Stimulated activated CD4-positive, alpha-beta T cell treated with anti-CD3 and anti-CD28 coated beads, Interleukin-15, amount 100 ng/mL, for 1 hour (primary cell): ENCODE measurements around the gene CHCHD4.
A peak's percentile ranks its signal among the peaks of the same experiment; 100 is the strongest.

Source experiments
- DNase-seq, 2 donors: peaks; one replicate each; pipeline ENCODE4 v3.0.0-alpha.2; 2020; ENCODE audit warnings: low read depth in 1 of 2, low spot score in 1 of 2

The CHCHD4 gene

DNA sequence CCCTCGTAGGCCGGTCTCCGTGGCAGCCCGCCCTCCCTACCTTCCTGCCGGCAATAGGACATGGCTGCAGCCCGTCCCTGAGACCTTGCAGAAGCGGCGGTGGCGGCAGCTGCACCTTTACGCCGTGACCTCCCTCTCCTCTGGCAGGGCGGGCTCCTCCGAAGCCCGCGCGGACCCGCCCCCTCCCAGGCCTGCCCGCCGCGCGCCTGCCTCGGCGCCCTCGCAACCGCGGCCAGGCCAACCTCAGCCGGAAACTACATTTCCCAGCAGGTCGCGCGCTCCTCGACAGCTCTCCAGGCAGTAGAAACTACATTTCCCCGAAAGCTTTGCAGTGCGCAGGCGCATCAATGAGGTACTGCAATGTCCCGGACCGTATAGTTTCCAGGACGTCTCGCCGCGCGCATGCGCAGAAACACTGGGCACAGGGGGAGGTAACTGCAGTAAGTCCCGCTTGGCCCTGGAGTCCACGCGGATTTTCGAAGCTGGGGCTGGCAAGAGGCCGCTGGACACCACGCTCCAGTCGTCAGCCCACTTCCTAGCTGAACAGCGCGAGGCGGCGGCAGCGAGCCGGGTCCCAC lies at the start of gene CHCHD4, which contains the start of gene TMEM43:
Gene CHCHD4 (minus strand): TSS at position 256 of the 578 bp plus-strand sequence. CDS start 194 bp downstream, at position 62.
Gene TMEM43 (plus strand): TSS at position 438 of the 578 bp plus-strand sequence. CDS start 142 bp downstream, outside the sequence.
- DNase-seq, result peak; percentile 94

DNA sequence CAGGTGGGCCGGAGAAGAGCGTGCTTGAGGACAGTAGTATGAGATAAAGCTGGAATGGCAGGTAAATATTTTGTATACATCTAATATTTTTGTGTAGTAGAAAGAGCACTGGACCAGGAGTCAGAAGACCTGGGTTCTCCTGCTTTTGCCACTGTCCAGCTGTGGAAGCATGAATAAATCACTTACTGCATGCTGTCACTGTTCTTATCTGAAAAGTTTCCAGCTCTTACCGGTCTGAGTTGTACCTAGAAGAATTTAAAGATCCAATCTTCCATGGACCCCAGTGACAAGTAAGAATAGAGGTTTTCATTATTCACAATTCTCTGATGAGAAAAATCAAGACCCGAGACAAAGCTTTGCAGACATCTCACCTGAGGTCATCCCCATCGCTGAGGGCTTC lies 47.8 kb upstream of the CHCHD4 start:
- no peak for DNase-seq

GRCh38 chr3:14170531-14171159 lies 46.0 kb upstream of the CHCHD4 start:
- DNase-seq, result no peak

DNA sequence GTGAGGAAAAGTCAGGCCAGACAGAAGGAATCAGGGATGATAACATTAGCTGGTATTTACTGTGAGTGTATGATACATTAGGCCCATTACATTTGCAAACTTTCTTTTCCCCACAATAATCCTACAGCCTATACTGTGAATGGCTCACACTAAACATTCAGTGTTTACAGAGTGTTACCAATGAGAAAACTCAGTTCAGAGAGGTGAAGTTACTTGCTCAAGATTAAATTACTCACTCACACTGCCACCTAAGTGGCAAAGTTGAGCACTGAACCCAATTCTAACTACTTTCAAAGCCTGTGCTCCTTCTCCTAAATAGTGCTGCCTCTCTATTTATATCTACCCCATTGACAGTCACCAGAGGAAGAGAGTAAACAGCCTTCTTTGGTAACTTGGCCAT lies 45.2 kb upstream of the CHCHD4 start:
- DNase-seq, result no peak

GRCh38 chr3:14169435-14169834 lies 44.8 kb upstream of the CHCHD4 start:
- DNase-seq, result no peak

DNA sequence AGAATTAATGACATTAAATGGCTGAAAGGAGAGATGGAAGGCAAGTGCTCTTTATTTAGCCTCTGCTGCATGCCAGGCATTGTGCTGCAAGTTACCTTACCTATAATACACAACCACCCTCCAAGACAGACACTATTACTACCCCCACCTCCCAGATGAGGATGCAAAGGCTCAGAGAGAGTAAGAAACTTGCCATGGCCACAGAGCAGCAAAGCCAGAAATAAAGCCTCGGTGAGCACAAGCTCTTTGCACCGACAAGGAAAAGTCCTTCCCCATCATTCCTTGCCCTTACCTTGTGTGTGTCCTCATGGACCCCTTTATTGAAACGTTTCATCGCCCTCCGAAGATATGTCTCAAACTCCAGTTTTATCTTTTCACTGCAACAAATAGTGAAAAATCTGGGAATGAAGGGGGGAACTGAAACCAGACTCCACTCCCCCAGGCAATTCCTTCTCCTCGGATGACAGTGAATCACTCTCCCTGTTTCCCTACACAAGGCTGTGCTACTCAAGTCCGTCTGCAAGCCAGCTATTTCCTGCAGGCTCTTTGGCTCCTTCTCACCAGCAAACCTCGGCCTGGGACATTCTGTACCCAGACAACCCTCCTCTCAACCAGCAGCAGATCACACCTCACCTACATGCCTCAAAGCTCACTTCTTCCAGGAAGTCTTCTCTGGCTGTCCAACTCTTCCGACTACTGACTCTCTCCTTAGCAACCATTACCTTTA lies 42.4 kb upstream of the CHCHD4 start:
- no peak for DNase-seq

DNA sequence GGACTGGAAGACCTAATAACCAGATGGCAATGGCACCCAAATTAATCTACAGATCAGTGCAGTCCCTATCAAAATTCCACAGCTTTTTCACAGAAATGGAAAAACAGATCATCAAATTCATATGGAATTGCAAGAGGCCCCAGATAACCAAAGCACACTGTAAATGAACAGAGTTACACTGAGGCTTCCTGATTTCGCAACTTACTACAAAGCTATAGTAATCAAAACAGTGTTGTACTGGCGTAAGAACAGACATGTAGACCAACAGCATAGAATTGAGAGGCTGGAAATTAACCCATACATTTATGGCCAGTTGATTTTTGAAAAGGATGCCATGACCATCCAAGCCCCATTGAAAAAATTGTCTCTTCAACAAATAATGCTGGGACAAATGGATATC lies 37.5 kb upstream of the CHCHD4 start:
- DNase-seq, result no peak

GRCh38 chr3:14161282-14161681 lies 36.6 kb upstream of the CHCHD4 start:
- DNase-seq, result no peak

GRCh38 chr3:14159426-14159825 lies 34.8 kb upstream of the CHCHD4 start:
- no peak for DNase-seq

GRCh38 chr3:14158370-14158769 lies 33.7 kb upstream of the CHCHD4 start:
- DNase-seq, result no peak

DNA sequence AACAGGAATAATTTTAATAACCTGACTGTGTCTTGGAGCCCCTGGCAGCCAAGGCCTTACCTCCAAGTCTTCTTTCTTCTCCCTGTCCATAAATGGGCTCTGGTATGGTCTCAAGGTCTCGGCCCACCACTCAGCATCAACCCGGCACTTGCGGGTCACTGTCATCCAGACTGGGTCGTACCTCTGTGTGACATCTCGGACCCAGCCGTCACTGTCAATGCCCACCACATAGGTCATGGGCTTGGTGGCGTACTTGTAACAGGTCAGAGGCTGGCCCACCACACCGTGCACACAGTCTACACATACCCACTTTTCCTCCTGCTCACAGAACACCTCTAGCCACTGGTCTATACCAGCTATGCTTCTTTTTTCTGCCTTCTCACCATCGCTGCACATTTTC lies 33.3 kb upstream of the CHCHD4 start:
- DNase-seq, result no peak

GRCh38 chr3:14156843-14157561 lies 32.3 kb upstream of the CHCHD4 start:
- DNase-seq, result no peak

- no peak for DNase-seq
Observed at GRCh38 chr3:14156201-14156600, 31.5 kb upstream of the CHCHD4 start.

DNA sequence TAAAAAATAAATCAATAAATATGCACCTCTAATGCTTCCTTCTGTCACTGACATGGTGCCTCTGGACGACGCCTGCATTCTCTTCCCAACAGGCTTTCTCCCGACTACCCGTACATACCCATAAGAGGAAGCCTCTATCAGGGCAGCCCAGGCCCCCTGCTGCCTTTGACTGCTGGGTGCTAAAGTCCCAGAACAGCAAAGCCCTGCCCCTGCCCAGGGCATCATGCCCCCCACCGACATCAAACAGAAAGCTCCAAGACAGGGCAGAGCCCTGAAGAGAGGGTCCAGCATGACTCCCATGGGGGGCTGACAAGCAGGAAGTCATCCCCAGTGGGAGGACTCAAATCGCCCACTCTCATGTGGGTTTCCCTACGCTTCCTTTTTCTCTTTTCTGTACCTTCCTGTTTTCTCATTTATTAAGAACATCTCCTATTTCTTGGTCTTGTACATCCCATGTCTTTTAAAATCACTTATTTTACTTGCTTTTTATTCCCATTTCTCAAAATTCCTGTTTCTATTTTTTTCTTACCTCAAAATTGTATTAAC lies 30.3 kb upstream of the CHCHD4 start:
- no peak for DNase-seq

GRCh38 chr3:14154276-14154675 lies 29.6 kb upstream of the CHCHD4 start:
- no peak for DNase-seq

DNA sequence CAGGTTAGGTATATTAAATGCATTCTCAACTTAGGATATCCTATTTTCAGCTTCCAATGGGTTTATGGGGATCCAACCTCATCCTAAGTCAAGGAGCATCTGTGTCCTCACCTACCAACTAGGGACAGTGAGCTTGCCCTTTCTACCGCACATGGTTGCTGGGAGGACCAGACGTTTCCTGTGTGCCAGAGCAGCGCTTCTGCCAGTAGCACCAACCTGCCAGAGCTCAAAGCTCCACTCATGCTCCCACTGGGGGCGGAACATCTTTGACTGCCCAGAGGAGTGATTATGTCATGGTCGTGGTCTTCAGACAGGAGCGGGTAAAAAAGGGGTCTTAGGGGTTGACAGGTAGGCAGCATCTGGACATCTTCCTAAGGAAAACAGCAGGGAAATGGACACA lies 29.0 kb upstream of the CHCHD4 start:
- no peak for DNase-seq

GRCh38 chr3:14152963-14153355 lies 28.3 kb upstream of the CHCHD4 start:
- no peak for DNase-seq

- no peak for DNase-seq
Observed at GRCh38 chr3:14152233-14152962, 27.7 kb upstream of the CHCHD4 start.

DNA sequence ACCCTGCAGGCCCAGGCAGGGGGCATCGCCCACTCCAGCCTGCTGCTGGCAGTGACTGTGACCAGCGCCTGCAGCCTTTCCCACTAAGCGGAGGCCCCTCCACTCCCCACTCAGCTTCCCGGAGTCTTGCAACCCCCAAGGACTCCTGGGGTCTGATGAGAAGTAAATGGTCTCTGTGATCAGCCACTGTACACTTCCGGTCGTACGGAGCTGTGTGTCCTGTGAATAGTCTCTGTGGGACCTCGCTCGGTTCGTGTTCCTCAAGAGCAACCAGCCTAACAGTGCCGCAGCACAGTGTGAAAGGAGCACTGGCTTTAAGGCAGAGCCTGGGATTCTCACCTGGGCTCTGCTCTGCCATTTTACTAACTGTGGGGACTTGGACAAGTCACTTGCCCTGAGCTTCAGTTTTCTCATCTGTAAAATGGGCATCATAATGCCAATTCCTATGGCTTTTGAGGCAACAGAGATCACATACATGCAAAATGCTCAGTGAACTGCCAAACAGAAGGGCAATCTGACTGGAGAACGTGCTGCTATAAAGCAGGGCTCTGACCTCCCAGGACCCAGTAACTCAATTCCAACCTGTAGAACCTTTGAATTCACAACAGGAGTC lies 26.9 kb upstream of the CHCHD4 start:
- DNase-seq, result no peak

DNA sequence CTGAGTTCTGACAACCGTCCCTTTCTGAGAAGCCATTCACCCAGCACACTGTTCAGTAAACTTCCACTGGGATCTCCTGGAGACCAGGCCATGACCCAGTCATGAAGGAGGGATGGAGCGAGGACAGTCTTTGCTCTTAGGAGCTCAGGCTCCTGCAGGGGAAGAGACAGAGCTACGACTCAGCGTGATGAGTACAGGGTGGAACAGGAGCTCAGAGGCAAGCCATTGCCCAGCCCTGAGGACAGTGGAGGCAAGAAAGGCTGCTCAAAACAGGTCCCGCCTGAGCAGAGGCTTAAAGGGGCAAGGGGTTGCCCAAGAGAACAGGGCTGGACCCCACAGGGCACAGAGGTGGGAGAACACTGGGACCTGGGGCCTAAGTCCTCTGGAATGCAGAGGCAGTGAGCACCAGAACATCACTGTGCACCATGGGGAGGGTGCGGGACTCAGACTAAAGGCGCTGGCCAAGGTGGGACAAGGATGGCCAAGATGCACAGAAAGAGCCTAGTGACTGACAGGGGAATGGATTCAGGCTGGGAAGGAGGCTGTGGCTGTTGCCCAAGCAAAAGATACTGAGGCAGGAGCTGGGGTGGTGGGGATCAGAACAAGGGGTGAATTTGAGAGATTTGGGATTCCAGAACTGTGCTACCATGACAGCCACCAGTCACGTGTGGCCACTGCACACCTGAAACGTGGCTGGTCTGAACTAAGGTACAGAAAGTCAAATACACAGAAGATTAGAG lies 26.0 kb upstream of the CHCHD4 start:
- DNase-seq, result no peak
